Mesodermal cell (in vitro differentiated cells): Measurements from ENCODE around the gene PDE4B.
"Not testable (repeated sequence)": the region's sequence is repeated elsewhere in the genome, so short reads cannot be mapped to it uniquely, and the experiment has no call there.

Source experiments
- H3K27ac ChIP-seq: 2 replicates; pipeline ENCODE4 v1.7.0; 2013; ENCODE audit warnings: mild to moderate bottlenecking, low read depth, low read length, moderate library complexity; ENCODE audit not compliant: severe bottlenecking
- H3K36me3 ChIP-seq: 2 replicates; pipeline ENCODE4 v1.7.1; 2013; ENCODE audit warnings: mild to moderate bottlenecking, low read length, moderate library complexity; ENCODE audit not compliant: control insufficient read depth, insufficient read depth
- H3K4me1 ChIP-seq: one replicate; pipeline ENCODE4 v1.7.1; 2013; ENCODE audit warnings: mild to moderate bottlenecking, low read length; ENCODE audit not compliant: insufficient read depth, control insufficient read depth, poor library complexity, severe bottlenecking
- H3K4me3 ChIP-seq: 2 replicates; pipeline ENCODE4 v1.7.0; 2013; ENCODE audit warnings: low read length, control low read depth, mild to moderate bottlenecking; ENCODE audit not compliant: insufficient read depth, poor library complexity, severe bottlenecking; ENCODE audit errors: extremely low read depth
- H3K9me3 ChIP-seq: 2 replicates; pipeline ENCODE4 v1.7.1; 2013; ENCODE audit warnings: mild to moderate bottlenecking, low read length, moderate library complexity; ENCODE audit not compliant: control insufficient read depth
- WGBS, 2 experiments: methylation state at CpG; one replicate each; pipeline ENCODE4 v1.1.5; 2013; ENCODE audit warnings: missing lambda C conversion rate in 2 of 2; ENCODE audit not compliant: insufficient coverage in 2 of 2; 5-methylcytosine and 5-hydroxymethylcytosine counted together

Gene PDE4B

DNA sequence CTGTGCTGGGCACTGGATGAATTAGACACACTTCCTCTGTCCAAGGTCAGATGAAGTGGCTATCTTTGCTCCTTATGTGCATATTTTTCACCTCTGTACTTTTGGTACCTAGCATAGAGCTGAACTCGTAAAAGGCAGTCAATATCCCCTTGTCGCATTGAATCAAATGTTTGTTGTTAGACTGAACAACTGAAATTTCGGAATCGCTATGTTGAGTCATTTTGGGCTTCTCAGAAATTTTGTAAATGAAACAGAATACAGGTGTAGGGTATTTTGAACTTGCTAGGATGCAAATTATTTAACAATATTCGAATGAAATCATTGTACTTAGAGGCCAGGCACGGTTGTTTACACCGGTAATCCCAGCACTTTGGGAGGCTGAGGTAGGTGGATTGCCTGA lies 48.0 kb downstream of the PDE4B start:
- Histone ChIP-seq H3K4me3 (no peak overlapping the region), H3K36me3 (no peaks in the 10 kb centered on the region), H3K27ac (no peak overlapping the region), H3K4me1 (no peaks in the 10 kb centered on the region), H3K9me3 (no peaks in the 10 kb centered on the region)
- 85 to 98% methylated on average over 7 of the region's 7 CpGs for WGBS, 2 experiments

- H3K9me3 ChIP-seq: no peaks in the 10 kb centered on the region
- H3K4me1 ChIP-seq: no peaks in the 10 kb centered on the region
- no peak overlapping the region for H3K27ac ChIP-seq
- no peaks in the 10 kb centered on the region for H3K36me3 ChIP-seq
- H3K4me3 ChIP-seq: no peak overlapping the region
- 98% methylated on average over 4 of the region's 4 CpGs; no CpG with 5 or more reads in 1 of the 2 experiments for WGBS, 2 experiments
These were observed 51.6 kb downstream of the PDE4B start for GRCh38 chr1:65844296-65844695.

DNA sequence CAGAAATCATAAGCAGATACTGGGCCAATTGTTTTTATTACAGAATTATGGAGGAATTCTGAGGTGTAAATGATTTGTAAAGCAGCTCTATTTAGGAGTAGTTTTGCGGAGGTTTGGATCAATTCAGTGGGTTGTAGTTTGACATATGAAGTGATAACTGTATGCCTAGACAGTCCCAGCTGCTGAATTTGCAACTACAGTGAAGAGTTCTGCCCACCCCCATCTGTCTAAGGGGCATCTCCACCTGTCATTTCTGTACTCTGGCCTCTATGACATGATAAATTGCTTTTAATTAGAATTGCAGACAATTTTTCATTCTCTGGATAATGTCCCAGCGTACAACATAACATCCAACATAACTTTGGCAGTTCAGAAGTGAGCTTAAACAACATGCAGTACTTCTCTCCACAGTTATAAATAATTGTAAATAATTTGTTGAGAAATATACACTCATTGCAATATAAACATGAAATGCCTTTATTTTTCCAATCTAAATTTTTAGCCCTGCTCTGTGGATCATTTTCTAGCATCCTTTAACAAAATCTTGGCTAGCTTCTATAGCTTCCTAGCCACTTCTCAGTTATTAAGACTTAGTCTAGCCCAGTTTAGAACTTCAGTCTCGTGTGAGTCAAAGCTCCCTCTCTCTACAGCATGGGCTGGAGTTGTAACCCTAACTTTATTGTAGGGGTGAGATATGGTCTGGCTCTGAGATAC lies 52.3 kb downstream of the PDE4B start:
- Histone ChIP-seq H3K4me1 (no peaks in the 10 kb centered on the region), H3K4me3 (no peak overlapping the region), H3K27ac (no peak overlapping the region), H3K36me3 (no peaks in the 10 kb centered on the region), H3K9me3 (no peaks in the 10 kb centered on the region)
- WGBS, 2 experiments: 100% methylated on average over 1 to 2 of the region's 3 CpGs

- 86 to 95% methylated on average over 4 to 7 of the region's 7 CpGs for WGBS, 2 experiments
- Histone ChIP-seq H3K36me3 (no peaks in the 10 kb centered on the region), H3K4me3 (no peak overlapping the region), H3K9me3 (no peaks in the 10 kb centered on the region), H3K27ac (no peak overlapping the region), H3K4me1 (no peaks in the 10 kb centered on the region)
These were observed 52.9 kb downstream of the PDE4B start for GRCh38 chr1:65845535-65846060.

- H3K4me3 ChIP-seq: no peak overlapping the region
- H3K4me1 ChIP-seq: no peaks in the 10 kb centered on the region
- no peak overlapping the region for H3K27ac ChIP-seq
- no peaks in the 10 kb centered on the region for H3K36me3 ChIP-seq
- H3K9me3 ChIP-seq: no peaks in the 10 kb centered on the region
These were observed 54.2 kb downstream of the PDE4B start for GRCh38 chr1:65846866-65847265.

DNA sequence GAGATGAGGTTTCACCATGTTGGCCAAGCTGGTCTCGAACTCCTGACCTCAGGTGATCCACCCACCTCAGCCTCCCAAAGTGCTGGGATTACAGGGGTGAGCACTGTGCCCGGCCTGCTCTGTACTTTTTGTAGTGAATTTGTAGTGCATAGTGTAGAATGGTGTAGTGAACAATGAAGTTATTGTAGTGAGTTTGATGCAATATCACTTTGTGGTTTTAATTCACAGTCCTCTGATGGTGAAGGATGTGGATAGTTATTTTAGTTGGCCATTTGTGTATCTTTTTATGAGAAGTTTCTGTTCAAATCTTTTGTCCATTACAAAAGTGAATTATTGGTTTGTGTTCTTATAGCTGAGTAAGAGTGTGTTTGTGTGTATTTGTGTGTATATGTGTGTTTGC lies 57.6 kb downstream of the PDE4B start:
- 60 to 75% methylated on average over 2 of the region's 2 CpGs for WGBS, 2 experiments
- H3K4me1 ChIP-seq: no peaks in the 10 kb centered on the region
- no peaks in the 10 kb centered on the region for H3K9me3 ChIP-seq
- H3K4me3 ChIP-seq: no peak overlapping the region
- no peak overlapping the region for H3K27ac ChIP-seq
- H3K36me3 ChIP-seq: no peaks in the 10 kb centered on the region

GRCh38 chr1:65856591-65856990 lies 63.9 kb downstream of the PDE4B start:
- WGBS, 2 experiments: 75 to 89% methylated on average over 2 to 3 of the region's 3 CpGs
- H3K36me3 ChIP-seq, H3K27ac ChIP-seq, H3K9me3 ChIP-seq, H3K4me3 ChIP-seq, H3K4me1 ChIP-seq: not testable (repeated sequence)

DNA sequence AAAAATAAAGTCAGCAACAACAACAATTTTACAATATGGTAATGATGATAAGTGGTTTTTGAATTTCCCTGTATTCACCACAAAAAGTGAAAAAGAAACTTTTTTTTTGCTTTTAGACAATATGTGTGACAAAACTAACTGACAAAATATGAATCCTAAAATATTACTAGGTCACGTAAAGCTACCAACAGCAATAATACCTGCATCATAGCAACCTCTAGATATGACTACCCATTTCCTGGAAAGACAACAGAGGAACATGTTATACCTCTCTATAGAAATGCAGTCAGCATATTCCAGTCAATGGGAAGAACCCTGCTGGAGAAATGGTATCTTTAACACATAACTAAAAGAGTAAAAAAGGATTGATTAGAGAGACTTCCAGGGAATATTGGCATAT lies 73.7 kb downstream of the PDE4B start:
- WGBS, 2 experiments: 100% methylated on average over 1 of the region's 1 CpG; no CpG with 5 or more reads in 1 of the 2 experiments
- H3K9me3 ChIP-seq: no peaks in the 10 kb centered on the region
- no peaks in the 10 kb centered on the region for H3K36me3 ChIP-seq
- no peak overlapping the region for H3K27ac ChIP-seq
- H3K4me3 ChIP-seq: no peak overlapping the region
- H3K4me1 ChIP-seq: no peaks in the 10 kb centered on the region

- 83% methylated on average over 2 of the region's 2 CpGs; no CpG with 5 or more reads in 1 of the 2 experiments for WGBS, 2 experiments
- H3K4me3 ChIP-seq: no peak overlapping the region
- H3K27ac ChIP-seq: no peak overlapping the region
- H3K9me3 ChIP-seq: peaks cover 4% of the 10 kb centered on the region
- H3K4me1 ChIP-seq: no peaks in the 10 kb centered on the region
- no peaks in the 10 kb centered on the region for H3K36me3 ChIP-seq
These were observed 79.6 kb downstream of the PDE4B start for GRCh38 chr1:65872301-65872700.

- 89 to 93% methylated on average over 1 to 2 of the region's 3 CpGs for WGBS, 2 experiments
- not testable (repeated sequence) for H3K9me3 ChIP-seq, H3K27ac ChIP-seq, H3K4me3 ChIP-seq, H3K36me3 ChIP-seq, H3K4me1 ChIP-seq
These were observed 85.6 kb downstream of the PDE4B start for GRCh38 chr1:65878342-65878741.

DNA sequence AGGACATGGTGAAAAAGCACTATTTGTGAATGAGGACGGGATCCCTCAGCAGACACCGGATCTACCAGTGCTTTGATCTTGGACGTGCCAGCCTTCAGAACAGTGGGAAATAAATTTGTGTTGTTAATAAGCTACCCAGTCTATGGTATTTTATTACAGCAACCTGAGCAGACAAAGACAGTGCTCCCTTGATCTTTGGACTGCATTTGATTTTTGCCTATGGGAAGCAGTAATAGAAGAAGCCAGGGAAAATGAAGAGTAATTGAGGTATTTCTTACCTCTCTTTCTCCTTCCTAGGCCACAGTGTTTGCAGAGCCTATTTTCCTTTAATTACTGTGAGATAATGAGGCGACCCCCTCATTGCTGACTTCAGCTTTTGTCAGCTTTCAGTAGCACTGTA lies 87.9 kb downstream of the PDE4B start:
- Histone ChIP-seq H3K4me1 (no peaks in the 10 kb centered on the region), H3K36me3 (no peaks in the 10 kb centered on the region), H3K9me3 (peaks cover 4% of the 10 kb centered on the region), H3K27ac (no peak overlapping the region), H3K4me3 (no peak overlapping the region)
- 80 to 90% methylated on average over 3 to 4 of the region's 4 CpGs for WGBS, 2 experiments
